BLaER1 (cell line): ENCODE results near the gene RHOV.

Source experiments
- H3K27ac ChIP-seq: shearing (Covaris generic); formaldehyde crosslinking; 2 replicates; pipeline ENCODE4 v1.8.1; 2022
- H3K27me3 ChIP-seq: shearing (Covaris generic); formaldehyde crosslinking; 2 replicates; pipeline ENCODE4 v1.8.1; 2022
- H3K36me3 ChIP-seq: shearing (Covaris generic); formaldehyde crosslinking; 2 replicates; pipeline ENCODE4 v1.8.1; 2022
- H3K4me1 ChIP-seq: shearing (Covaris generic); formaldehyde crosslinking; 2 replicates; pipeline ENCODE4 v1.8.1; 2022
- H3K4me2 ChIP-seq: shearing (Covaris generic); formaldehyde crosslinking; 2 replicates; pipeline ENCODE4 v1.8.1; 2022
- H3K4me3 ChIP-seq: shearing (Covaris generic); formaldehyde crosslinking; 2 replicates; pipeline ENCODE4 v1.8.1; 2022
- H3K9ac ChIP-seq: shearing (Covaris generic); formaldehyde crosslinking; 2 replicates; pipeline ENCODE4 v1.8.1; 2022
- H3K9me3 ChIP-seq: shearing (Covaris generic); formaldehyde crosslinking; 2 replicates; pipeline ENCODE4 v1.8.1; 2022
- H4K20me1 ChIP-seq: shearing (Covaris generic); formaldehyde crosslinking; 2 replicates; pipeline ENCODE4 v1.8.1; 2022
- Cebpa-rat ChIP-seq: shearing (Covaris generic); IDR thresholded peaks from 2 replicates; pipeline ENCODE4 v1.8.1; 2022

Gene RHOV

DNA sequence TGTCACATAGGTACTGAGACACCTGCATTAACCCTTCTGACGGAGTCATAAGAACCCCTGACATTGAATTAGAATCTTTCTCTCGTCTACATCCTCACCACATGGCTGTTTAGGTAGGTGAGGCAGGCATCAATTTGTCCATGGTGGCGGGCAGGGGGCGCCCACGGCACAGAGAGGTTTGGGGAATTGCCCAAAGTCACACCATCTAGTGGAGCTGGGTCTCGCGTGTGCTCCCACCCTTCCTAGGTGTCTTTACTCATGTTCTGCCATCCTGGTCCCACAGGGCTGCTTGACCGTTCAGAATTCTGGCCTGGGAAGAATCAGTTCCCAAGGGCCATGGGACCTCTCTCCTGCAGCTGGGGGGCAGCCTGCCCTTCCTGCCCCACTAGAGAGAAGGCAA is 40.5 kb upstream of the RHOV start:
- H3K9me3 ChIP-seq = no peaks in the 10 kb centered on the region
- H3K27ac ChIP-seq = peak overlapping the region; percentile 6; the same call in 1 of the 2 replicates
- peak overlapping the region; percentile 29; the same call in 1 of the 2 replicates for H3K4me2 ChIP-seq
- no peak overlapping the region for H3K4me3 ChIP-seq
- no peaks in the 10 kb centered on the region for H3K36me3 ChIP-seq
- H3K4me1 ChIP-seq = peaks cover 89% of the 10 kb centered on the region
- H4K20me1 ChIP-seq = no peaks in the 10 kb centered on the region
- peak overlapping the region; percentile 15; the same call in 1 of the 2 replicates for H3K9ac ChIP-seq
- no peaks in the 10 kb centered on the region for H3K27me3 ChIP-seq
- TF ChIP-seq Cebpa-rat = no peak

DNA sequence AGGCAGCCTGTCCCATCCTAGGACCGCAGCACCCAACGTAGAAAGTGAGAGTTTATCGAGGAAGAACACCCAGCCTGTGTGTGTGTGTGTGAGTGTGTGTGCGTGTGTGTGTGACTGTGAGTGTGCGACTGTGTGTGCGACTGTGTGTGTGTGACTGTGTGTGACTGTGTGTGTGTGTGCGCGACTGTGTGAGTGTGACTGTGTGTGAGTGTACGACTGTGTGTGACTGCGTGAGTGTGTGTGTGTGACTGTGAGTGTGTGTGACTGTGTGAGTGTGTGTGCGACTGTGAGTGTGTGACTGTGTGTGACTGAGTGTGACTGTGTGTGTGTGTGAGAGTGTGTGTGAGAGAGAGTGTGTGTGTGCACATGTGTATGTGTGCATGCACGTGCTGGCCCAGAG is 40.0 kb upstream of the RHOV start:
- Histone ChIP-seq H3K27me3 (no peaks in the 10 kb centered on the region), H3K4me1 (peaks cover 94% of the 10 kb centered on the region), H3K27ac (no peak overlapping the region), H3K36me3 (no peaks in the 10 kb centered on the region), H3K4me3 (no peak overlapping the region), H3K4me2 (no peak overlapping the region), H4K20me1 (no peaks in the 10 kb centered on the region), H3K9ac (no peak overlapping the region), H3K9me3 (no peaks in the 10 kb centered on the region)
- TF ChIP-seq Cebpa-rat = no peak

DNA sequence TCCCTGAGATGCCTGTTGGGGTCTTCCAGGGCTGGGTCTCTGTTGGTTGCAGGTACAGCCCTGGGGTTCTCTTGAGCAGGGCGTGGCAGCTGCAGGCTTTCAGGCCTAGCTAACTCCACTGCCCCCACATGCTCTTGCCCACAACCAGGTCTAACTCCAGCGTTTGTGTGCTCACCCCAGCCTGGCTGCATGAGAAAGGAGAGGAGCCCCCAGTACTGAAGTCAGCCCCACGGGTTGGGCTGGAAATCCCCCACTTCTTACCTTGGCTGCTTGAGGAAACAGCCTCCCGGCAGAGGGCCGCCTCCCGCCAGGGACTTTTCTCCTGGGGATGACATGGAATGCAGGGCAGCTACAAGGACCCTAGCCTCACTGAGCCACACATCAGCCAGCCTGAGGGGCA is 38.4 kb upstream of the RHOV start:
- no peaks in the 10 kb centered on the region for H4K20me1 ChIP-seq
- peak overlapping the region; percentile 19; the same call in 1 of the 2 replicates for H3K27ac ChIP-seq
- TF ChIP-seq Cebpa-rat = no peak
- no peak overlapping the region for H3K4me3 ChIP-seq
- H3K4me1 ChIP-seq = peaks cover 96% of the 10 kb centered on the region
- no peaks in the 10 kb centered on the region for H3K9me3 ChIP-seq
- no peaks in the 10 kb centered on the region for H3K36me3 ChIP-seq
- no peak overlapping the region for H3K9ac ChIP-seq
- no peaks in the 10 kb centered on the region for H3K27me3 ChIP-seq
- H3K4me2 ChIP-seq = peak overlapping the region; percentile 93

DNA sequence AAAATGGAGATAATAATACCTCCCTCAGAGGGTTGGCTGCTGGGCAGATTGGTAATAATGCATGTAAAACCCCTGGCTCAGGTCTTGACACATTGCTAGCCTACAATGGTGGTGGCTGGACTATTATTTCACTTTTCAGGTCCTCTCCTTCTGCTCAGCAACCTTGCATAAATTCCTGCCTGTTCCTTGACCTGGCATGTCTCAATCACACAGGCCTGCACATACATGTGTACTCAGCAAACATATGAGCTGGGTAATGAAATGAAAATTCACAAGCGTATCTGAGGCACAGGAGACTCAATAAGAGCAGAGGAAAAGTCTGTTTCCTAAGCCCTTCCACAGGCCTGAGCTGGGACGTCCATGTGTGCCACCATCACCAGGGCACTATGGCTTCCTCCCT is 37.7 kb upstream of the RHOV start:
- Histone ChIP-seq H3K9me3 (no peaks in the 10 kb centered on the region), H3K4me2 (peak overlapping the region; percentile 93), H3K27ac (peak overlapping the region; percentile 95), H4K20me1 (no peaks in the 10 kb centered on the region), H3K4me1 (peaks cover 96% of the 10 kb centered on the region), H3K36me3 (no peaks in the 10 kb centered on the region), H3K27me3 (no peaks in the 10 kb centered on the region), H3K9ac (peak overlapping the region; percentile 73), H3K4me3 (no peak overlapping the region)
- TF ChIP-seq Cebpa-rat = no peak

DNA sequence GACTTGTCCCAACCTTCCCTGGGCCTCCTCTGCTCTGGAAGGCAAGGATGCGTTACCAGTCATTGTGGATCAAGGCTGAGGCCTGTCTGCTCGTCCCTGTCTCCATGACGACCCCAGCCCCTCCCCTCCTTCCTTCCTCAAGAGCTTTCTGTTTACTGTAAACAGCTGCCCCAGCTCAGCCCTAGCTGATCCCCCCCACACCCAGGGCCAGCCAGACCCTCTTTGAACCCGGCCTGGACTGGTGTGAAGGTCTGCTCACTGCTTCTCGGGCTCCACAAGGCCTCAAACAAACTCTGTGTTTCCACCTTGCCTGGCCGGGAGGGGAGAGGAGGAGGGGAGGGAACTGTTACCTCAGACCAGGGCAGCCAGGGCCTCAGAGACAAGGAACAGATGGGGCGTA is 37.1 kb upstream of the RHOV start:
- Histone ChIP-seq H4K20me1 (no peaks in the 10 kb centered on the region), H3K4me1 (peaks cover 93% of the 10 kb centered on the region), H3K4me2 (peak overlapping the region; percentile 93), H3K9ac (peak overlapping the region; percentile 73), H3K9me3 (no peaks in the 10 kb centered on the region), H3K4me3 (0 out of 2 replicates have a peak overlapping the region, but pooled peaks have one; percentile 20), H3K27me3 (no peaks in the 10 kb centered on the region), H3K36me3 (no peaks in the 10 kb centered on the region), H3K27ac (peak overlapping the region; percentile 95)
- TF ChIP-seq Cebpa-rat = no peak

DNA sequence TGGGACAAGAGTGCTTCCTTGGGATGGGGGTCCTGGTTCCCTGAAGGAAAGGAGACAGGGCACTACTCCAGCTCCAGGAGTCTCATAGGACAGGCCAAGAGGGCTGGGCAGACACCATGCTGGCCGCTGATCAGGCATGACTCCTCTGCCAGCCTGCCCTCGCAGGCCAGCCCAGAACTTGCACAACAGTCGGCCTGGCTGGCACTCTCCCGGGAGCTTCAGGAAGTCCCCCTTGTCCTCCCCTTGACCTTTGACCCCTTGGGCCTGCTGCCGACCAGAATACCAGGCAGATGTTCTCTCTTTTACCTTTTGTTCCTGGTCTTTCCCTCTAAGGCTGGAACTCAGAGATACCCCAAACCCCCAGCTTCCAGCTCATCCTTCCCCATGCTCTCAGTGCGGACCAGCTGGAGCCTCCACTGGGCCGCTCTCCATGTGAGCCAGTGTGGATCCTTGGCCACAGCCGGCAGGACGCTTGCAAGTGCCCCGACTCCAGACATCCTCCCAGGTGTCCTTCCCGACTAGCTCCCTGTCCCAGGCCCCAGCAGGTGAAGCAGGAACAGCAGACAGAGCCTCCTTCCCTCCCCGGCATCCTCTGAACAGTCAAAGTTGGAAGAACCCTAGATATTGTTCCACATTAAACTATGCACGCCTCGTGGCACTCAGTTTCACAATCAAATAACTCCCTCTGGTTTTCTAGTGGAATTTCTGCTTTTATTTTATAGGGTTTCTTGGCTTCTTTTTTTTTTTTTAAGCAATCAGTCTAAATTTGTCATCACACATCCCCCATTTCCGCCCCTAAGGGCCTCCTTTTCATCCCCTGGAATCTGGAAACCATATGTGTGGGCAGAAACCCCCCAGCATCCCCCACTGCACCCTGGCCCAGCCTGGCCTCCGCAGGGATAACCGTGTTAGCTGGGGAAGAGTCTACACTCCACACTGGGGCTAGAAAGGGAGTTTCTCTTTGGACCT is 35.9 kb upstream of the RHOV start:
- Histone ChIP-seq H3K36me3 (peaks cover under 1% of the 10 kb centered on the region; the same call in 1 of the 2 replicates), H4K20me1 (peaks cover under 1% of the 10 kb centered on the region; the same call in 1 of the 2 replicates), H3K27me3 (no peaks in the 10 kb centered on the region), H3K9me3 (no peaks in the 10 kb centered on the region), H3K9ac (peak overlapping the region; percentile 73), H3K4me1 (peaks cover 93% of the 10 kb centered on the region), H3K27ac (peak overlapping the region; percentile 95), H3K4me2 (peak overlapping the region; percentile 93), H3K4me3 (0 out of 2 replicates have a peak overlapping the region, but pooled peaks have one; percentile 20)
- TF ChIP-seq Cebpa-rat = no peak

DNA sequence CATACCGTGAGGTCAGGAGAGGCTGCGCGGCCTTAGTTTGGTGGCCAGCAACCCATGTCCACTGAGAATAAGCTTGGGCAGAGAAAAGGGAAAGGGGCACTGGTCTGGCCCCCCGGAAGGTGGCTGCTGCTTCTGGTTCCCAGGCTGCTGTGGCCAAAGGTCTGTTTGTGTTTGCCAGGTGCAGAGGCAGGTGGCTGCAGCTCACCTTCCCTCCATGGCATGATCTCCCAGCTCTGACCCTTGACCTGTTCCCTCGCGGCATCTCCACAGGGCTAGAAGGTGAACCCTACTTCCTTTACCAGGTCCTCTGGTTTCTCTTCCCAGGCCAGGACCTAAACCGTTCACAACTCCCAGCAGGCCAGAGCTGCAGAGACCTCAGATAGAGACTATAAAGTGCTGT is 34.1 kb upstream of the RHOV start:
- H3K36me3 ChIP-seq = peaks cover 14% of the 10 kb centered on the region
- no peaks in the 10 kb centered on the region for H3K27me3 ChIP-seq
- peaks cover 18% of the 10 kb centered on the region for H4K20me1 ChIP-seq
- H3K9ac ChIP-seq = peak overlapping the region; percentile 87; the same call in 1 of the 2 replicates
- peaks cover 97% of the 10 kb centered on the region for H3K4me1 ChIP-seq
- TF ChIP-seq Cebpa-rat = no peak
- H3K27ac ChIP-seq = peak overlapping the region; percentile 95
- H3K4me3 ChIP-seq = no peak overlapping the region
- no peaks in the 10 kb centered on the region for H3K9me3 ChIP-seq
- peak overlapping the region; percentile 93 for H3K4me2 ChIP-seq

DNA sequence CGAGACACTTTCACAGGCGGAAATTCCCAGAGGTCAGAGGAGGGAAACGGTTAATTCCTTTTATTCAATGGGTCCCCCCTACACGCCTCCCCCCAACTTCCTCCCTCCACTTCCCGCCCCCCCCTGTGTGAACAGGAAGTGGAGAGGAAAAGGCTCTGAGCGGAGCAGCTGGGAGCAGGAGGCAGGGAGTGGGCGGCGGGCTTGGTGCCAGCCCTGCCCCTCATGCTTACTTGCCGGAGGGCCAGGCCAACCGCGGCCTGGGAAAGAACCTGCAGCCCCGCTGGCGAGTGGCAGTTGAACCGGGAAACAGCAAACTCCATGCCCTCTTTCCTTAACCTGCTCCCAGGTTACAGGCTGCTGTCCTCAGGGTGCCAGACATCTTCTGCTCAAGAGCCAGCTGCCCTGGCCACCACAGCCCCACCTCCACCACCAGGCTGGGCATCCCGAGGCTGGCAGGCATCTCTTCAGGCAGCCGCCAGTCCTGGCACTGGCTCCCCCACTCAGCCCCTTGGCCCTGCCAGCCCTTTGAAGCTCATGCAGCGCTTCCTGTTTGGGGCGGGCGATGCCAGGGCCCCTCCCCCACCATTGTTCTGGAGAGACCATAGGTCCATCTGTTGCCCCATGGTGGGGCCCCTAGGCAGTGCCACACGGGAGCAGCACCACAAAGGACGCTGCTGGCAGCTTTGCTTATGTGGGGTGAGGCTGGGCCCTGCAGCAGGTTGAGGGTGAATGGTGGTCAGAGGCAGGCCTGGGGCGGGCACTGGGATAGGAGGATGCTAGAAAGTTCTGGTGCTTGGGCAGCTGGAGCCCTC is 33.2 kb upstream of the RHOV start:
- H3K27me3 ChIP-seq = no peaks in the 10 kb centered on the region
- H3K9me3 ChIP-seq = no peaks in the 10 kb centered on the region
- peaks cover 97% of the 10 kb centered on the region for H3K4me1 ChIP-seq
- peaks cover 27% of the 10 kb centered on the region for H4K20me1 ChIP-seq
- TF ChIP-seq Cebpa-rat = no peak
- H3K4me3 ChIP-seq = peak overlapping the region; percentile 68
- H3K36me3 ChIP-seq = peaks cover 22% of the 10 kb centered on the region
- H3K27ac ChIP-seq = peak overlapping the region; percentile 95
- H3K9ac ChIP-seq = peak overlapping the region; percentile 87
- peak overlapping the region; percentile 93 for H3K4me2 ChIP-seq

DNA sequence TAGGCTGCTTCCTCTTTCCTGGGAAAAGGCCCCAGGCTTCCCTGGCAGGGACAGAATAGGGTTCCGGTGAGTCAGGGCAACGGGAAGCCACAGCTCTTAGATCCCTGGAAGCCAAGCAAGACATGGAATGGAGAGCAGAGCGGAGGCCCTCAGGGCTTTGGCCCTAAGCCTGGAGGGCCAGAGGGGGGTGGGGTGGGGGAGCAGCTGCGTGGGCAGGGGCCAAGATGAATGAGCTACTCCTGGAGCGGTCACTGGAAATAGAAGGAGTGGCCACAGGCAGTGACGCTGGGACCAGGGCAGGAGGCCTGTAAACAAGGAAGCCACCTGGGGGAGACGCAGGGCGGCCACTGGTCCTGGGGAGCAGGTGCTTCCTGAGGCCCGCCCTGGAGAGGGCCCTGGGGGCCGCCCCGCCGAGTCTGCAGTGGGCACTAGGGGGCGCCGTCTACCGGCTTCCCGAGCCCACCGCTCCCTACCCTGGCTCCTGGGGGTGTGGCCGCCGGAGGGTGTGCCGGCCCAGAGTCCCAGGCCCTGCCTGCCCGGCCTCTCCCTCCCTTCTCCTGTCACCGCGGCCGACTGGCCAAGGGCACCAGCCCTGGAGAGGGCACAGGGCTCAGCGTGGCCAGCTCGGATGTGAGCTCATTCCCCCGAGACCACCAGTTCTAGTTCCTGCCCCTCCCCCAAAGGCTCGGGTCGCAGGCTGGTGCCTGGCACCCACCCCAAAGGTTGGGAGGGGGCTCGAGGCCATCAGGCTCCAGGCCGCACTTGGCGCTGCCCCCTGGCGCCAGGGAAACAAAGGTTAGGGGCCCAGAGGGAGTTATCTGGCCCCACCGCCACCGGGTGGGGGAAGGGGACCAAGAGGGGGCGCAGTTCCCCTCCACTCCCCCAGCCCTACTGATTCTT is 32.3 kb upstream of the RHOV start:
- Histone ChIP-seq H3K4me3 (peak overlapping the region; percentile 68), H3K4me1 (peaks cover 97% of the 10 kb centered on the region), H3K27ac (peak overlapping the region; percentile 95), H3K36me3 (peaks cover 31% of the 10 kb centered on the region), H3K9ac (peak overlapping the region; percentile 87), H4K20me1 (peaks cover 27% of the 10 kb centered on the region), H3K27me3 (no peaks in the 10 kb centered on the region), H3K9me3 (no peaks in the 10 kb centered on the region), H3K4me2 (peak overlapping the region; percentile 93)
- no peak for TF ChIP-seq Cebpa-rat
